ENCODE data around the gene REPS1.

The REPS1 gene

GRCh38 chr6:138989098-138989983, 1.3 kb upstream of the REPS1 start:
- peaks cover 1% of the 10 kb centered on the region for H3K36me3 Mint-ChIP-seq
- H3K9me3 Mint-ChIP-seq: no peaks in the 10 kb centered on the region
- CTCF ChIA-PET: interaction anchor here (0.7 to 3.2 kb wide), 14 partner anchors 21 to 395 kb away, joined by 3 to 22 read pairs (median 3); no protein-coding TSS in a partner anchor
- no peak for DNase-seq
- H3K4me1 Mint-ChIP-seq: peaks cover 7% of the 10 kb centered on the region
- H3K4me3 Mint-ChIP-seq: no peak overlapping the region
- H3K27me3 Mint-ChIP-seq: peaks cover 6% of the 10 kb centered on the region
- H3K27ac Mint-ChIP-seq: no peak overlapping the region

GRCh38 chr6:138988469-138988834, 399 bp upstream of the REPS1 start:
- Mint-ChIP-seq H3K36me3 (peaks cover 1% of the 10 kb centered on the region), H3K4me3 (peak overlapping the region; percentile 87), H3K27me3 (no peaks in the 10 kb centered on the region), H3K9me3 (no peaks in the 10 kb centered on the region), H3K27ac (peak overlapping the region; percentile 91), H3K4me1 (peaks cover 7% of the 10 kb centered on the region)
- CTCF ChIA-PET: interaction anchor here (0.8 to 3.2 kb wide), 10 partner anchors 39 to 394 kb away, joined by 3 to 22 read pairs (median 4); no protein-coding TSS in a partner anchor
- DNase-seq: no peak

GRCh38 chr6:138987080-138987642, 892 bp downstream of the REPS1 start:
- Mint-ChIP-seq H3K4me3 (peak overlapping the region; percentile 77), H3K27ac (peak overlapping the region; percentile 75), H3K4me1 (peaks cover 7% of the 10 kb centered on the region), H3K9me3 (no peaks in the 10 kb centered on the region), H3K27me3 (no peaks in the 10 kb centered on the region), H3K36me3 (peaks cover 1% of the 10 kb centered on the region)
- DNase-seq: no peak
- CTCF ChIA-PET: interaction anchor here (1.2 to 3.1 kb wide), 4 partner anchors 19 to 171 kb away, joined by 3 to 17 read pairs (median 5); no protein-coding TSS in a partner anchor

- H3K9me3 Mint-ChIP-seq: no peaks in the 10 kb centered on the region
- no peaks in the 10 kb centered on the region for H3K27me3 Mint-ChIP-seq
- DNase-seq: no peak
- peak overlapping the region; percentile 77 for H3K4me3 Mint-ChIP-seq
- H3K4me1 Mint-ChIP-seq: peaks cover 7% of the 10 kb centered on the region
- CTCF ChIA-PET: interaction anchor here (0.9 to 3.1 kb wide), 7 partner anchors 19 to 396 kb away, joined by 3 to 17 read pairs (median 4); no protein-coding TSS in a partner anchor
- H3K36me3 Mint-ChIP-seq: peaks cover 1% of the 10 kb centered on the region
- no peak overlapping the region for H3K27ac Mint-ChIP-seq
Observed at GRCh38 chr6:138986578-138986977, 1.5 kb downstream of the REPS1 start.

- no peaks in the 10 kb centered on the region for H3K36me3 Mint-ChIP-seq
- no peak overlapping the region for H3K4me3 Mint-ChIP-seq
- CTCF ChIA-PET: no interaction called here
- H3K4me1 Mint-ChIP-seq: no peaks in the 10 kb centered on the region
- H3K9me3 Mint-ChIP-seq: no peaks in the 10 kb centered on the region
- DNase-seq: no peak
- no peaks in the 10 kb centered on the region for H3K27me3 Mint-ChIP-seq
- H3K27ac Mint-ChIP-seq: no peak overlapping the region
Observed at GRCh38 chr6:138981416-138981815, 6.6 kb downstream of the REPS1 start.

GRCh38 chr6:138979813-138980668, 8.0 kb downstream of the REPS1 start:
- H3K4me3 Mint-ChIP-seq: no peak overlapping the region
- peaks cover 1% of the 10 kb centered on the region for H3K4me1 Mint-ChIP-seq
- no peaks in the 10 kb centered on the region for H3K36me3 Mint-ChIP-seq
- H3K27me3 Mint-ChIP-seq: no peaks in the 10 kb centered on the region
- CTCF ChIA-PET: no interaction called here
- DNase-seq: no peak
- no peaks in the 10 kb centered on the region for H3K9me3 Mint-ChIP-seq
- no peak overlapping the region for H3K27ac Mint-ChIP-seq

- DNase-seq: no peak
- no peaks in the 10 kb centered on the region for H3K9me3 Mint-ChIP-seq
- H3K27me3 Mint-ChIP-seq: no peaks in the 10 kb centered on the region
- CTCF ChIA-PET: no interaction called here
- H3K4me3 Mint-ChIP-seq: no peak overlapping the region
- no peak overlapping the region for H3K27ac Mint-ChIP-seq
- peaks cover 5% of the 10 kb centered on the region for H3K4me1 Mint-ChIP-seq
- H3K36me3 Mint-ChIP-seq: no peaks in the 10 kb centered on the region
Observed at GRCh38 chr6:138979365-138979764, 8.7 kb downstream of the REPS1 start.

- H3K9me3 Mint-ChIP-seq: no peaks in the 10 kb centered on the region
- no peaks in the 10 kb centered on the region for H3K27me3 Mint-ChIP-seq
- no peak overlapping the region for H3K27ac Mint-ChIP-seq
- no peaks in the 10 kb centered on the region for H3K36me3 Mint-ChIP-seq
- H3K4me1 Mint-ChIP-seq: peaks cover 9% of the 10 kb centered on the region
- CTCF ChIA-PET: interaction anchor here (1.2 kb wide), 1 partner anchor 162 kb away, joined by 3 read pairs; no protein-coding TSS in a partner anchor
- DNase-seq: no peak
- H3K4me3 Mint-ChIP-seq: no peak overlapping the region
Observed at GRCh38 chr6:138978229-138978628, 9.8 kb downstream of the REPS1 start.

- Mint-ChIP-seq H3K27me3 (no peaks in the 10 kb centered on the region), H3K9me3 (no peaks in the 10 kb centered on the region), H3K27ac (no peak overlapping the region), H3K4me1 (peaks cover 13% of the 10 kb centered on the region), H3K4me3 (no peak overlapping the region), H3K36me3 (no peaks in the 10 kb centered on the region)
- no peak for DNase-seq
- CTCF ChIA-PET: interaction anchor here (1.2 kb wide), 1 partner anchor 162 kb away, joined by 3 read pairs; no protein-coding TSS in a partner anchor
Observed at GRCh38 chr6:138977646-138978167, 10.3 kb downstream of the REPS1 start.

GRCh38 chr6:138977242-138977641, 10.8 kb downstream of the REPS1 start:
- H3K4me3 Mint-ChIP-seq: no peak overlapping the region
- no peaks in the 10 kb centered on the region for H3K36me3 Mint-ChIP-seq
- CTCF ChIA-PET: interaction anchor here (1.2 kb wide), 1 partner anchor 161 kb away, joined by 3 read pairs; no protein-coding TSS in a partner anchor
- H3K27me3 Mint-ChIP-seq: no peaks in the 10 kb centered on the region
- DNase-seq: no peak
- peaks cover 13% of the 10 kb centered on the region for H3K4me1 Mint-ChIP-seq
- no peaks in the 10 kb centered on the region for H3K9me3 Mint-ChIP-seq
- H3K27ac Mint-ChIP-seq: no peak overlapping the region

GRCh38 chr6:138975815-138976214, 12.2 kb downstream of the REPS1 start:
- Mint-ChIP-seq H3K36me3 (no peaks in the 10 kb centered on the region), H3K9me3 (no peaks in the 10 kb centered on the region), H3K27ac (no peak overlapping the region), H3K27me3 (no peaks in the 10 kb centered on the region), H3K4me1 (peaks cover 18% of the 10 kb centered on the region), H3K4me3 (no peak overlapping the region)
- no peak for DNase-seq
- CTCF ChIA-PET: interaction anchor here (0.6 to 1.4 kb wide), 2 partner anchors 9 to 360 kb away, joined by 3 read pairs; no protein-coding TSS in a partner anchor

- H3K27ac Mint-ChIP-seq: no peak overlapping the region
- no peaks in the 10 kb centered on the region for H3K27me3 Mint-ChIP-seq
- H3K4me1 Mint-ChIP-seq: peaks cover 18% of the 10 kb centered on the region
- CTCF ChIA-PET: interaction anchor here (1.7 kb wide), 1 partner anchor 12 kb away, joined by 5 read pairs; no protein-coding TSS in a partner anchor
- no peak overlapping the region for H3K4me3 Mint-ChIP-seq
- no peaks in the 10 kb centered on the region for H3K9me3 Mint-ChIP-seq
- H3K36me3 Mint-ChIP-seq: no peaks in the 10 kb centered on the region
- no peak for DNase-seq
Observed at GRCh38 chr6:138973466-138974153, 14.4 kb downstream of the REPS1 start.

- Mint-ChIP-seq H3K4me1 (peaks cover 18% of the 10 kb centered on the region), H3K9me3 (no peaks in the 10 kb centered on the region), H3K27me3 (no peaks in the 10 kb centered on the region), H3K36me3 (no peaks in the 10 kb centered on the region), H3K4me3 (no peak overlapping the region), H3K27ac (no peak overlapping the region)
- CTCF ChIA-PET: no interaction called here
- no peak for DNase-seq
Observed at GRCh38 chr6:138972226-138972665, 15.8 kb downstream of the REPS1 start.

Measured in activated naive CD4-positive, alpha-beta T cell treated with anti-CD3 and anti-CD28 coated beads, Interleukin-2, amount 10 ng/mL, durations not matched to agents 7 days and 5 days (primary cell).